ENCODE measurements around the gene CLRN1.

GRCh38 chr3:150911771-150912170 is 60.8 kb downstream of the CLRN1 start:
- no peak for TF ChIP-seq CTCF (conservative IDR thresholded peaks at IDR 0.05; ENCODE audit: low read length)
- no peak for TF ChIP-seq EZH2phosphoT487 (IDR thresholded peaks at IDR 0.05; ENCODE audit: borderline replicate concordance)
